BJ (cell line): ENCODE results near the gene MAP3K15. TPM values are rescaled to one million over a fixed set of nuclear protein-coding genes. Genes with fewer than 3 reads are reported as not detected.
A peak's percentile ranks its signal among the peaks of the same experiment; 100 is the strongest.

Experiments
- CTCF ChIA-PET: fragments of 350-600 bp; formaldehyde crosslinking; extraction: SDS; loops from one replicate; lab custom pipeline; 2021; ENCODE audit warnings: antibody characterized with exemption, inconsistent platforms; lab: Yijun Ruan, JAX
- POLR2A ChIA-PET: fragments of 300-600 bp; sonication (Branson Sonifier 250); formaldehyde crosslinking; extraction: SDS; loops from one replicate; lab custom pipeline; 2021; ENCODE audit warnings: antibody characterized with exemption; lab: Charles Lee
- DNase-seq: peaks from one replicate; pipeline ENCODE4 v3.0.0-alpha.2; 2011; ENCODE audit warnings: low read depth
- H3K27me3 ChIP-seq: 2 replicates; pipeline ENCODE4 v1.6.0; 2011; ENCODE audit warnings: low read length; ENCODE audit not compliant: control insufficient read depth, insufficient read depth
- H3K36me3 ChIP-seq: 2 replicates; pipeline ENCODE4 v1.5.1; 2011; ENCODE audit warnings: low read length; ENCODE audit not compliant: control insufficient read depth, insufficient read depth
- H3K4me3 ChIP-seq: 2 replicates; pipeline ENCODE4 v1.5.1; 2011; ENCODE audit warnings: low read depth, mild to moderate bottlenecking, control low read depth, low read length
- polyA plus RNA-seq: library from polyadenylated mRNA; depleted of rRNA; stranded (reverse); fragments of >200 nt; gene quantifications from 2 replicates; pipeline ENCODE4 v1.2.3, GENCODE V29; 2011
- TF ChIP-seq, protein P1 (sequence below): IDR thresholded peaks from 2 replicates; pipeline ENCODE4 v1.5.1; 2011; ENCODE audit warnings: low read depth, mild to moderate bottlenecking, control low read depth, inconsistent platforms, low read length, moderate library complexity; ENCODE audit not compliant: insufficient read depth

MAP3K15 gene
- polyA plus RNA-seq, 1 experiment = 0.04 TPM

GRCh38 chrX:19354625-19355024, 160.7 kb downstream of the MAP3K15 start:
- no peak overlapping the region for H3K4me3 ChIP-seq
- POLR2A ChIA-PET = no interaction called here
- no peak for DNase-seq
- CTCF ChIA-PET = no interaction called here
- peaks cover 9% of the 10 kb centered on the region for H3K36me3 ChIP-seq
- TF ChIP-seq, protein P1, sequence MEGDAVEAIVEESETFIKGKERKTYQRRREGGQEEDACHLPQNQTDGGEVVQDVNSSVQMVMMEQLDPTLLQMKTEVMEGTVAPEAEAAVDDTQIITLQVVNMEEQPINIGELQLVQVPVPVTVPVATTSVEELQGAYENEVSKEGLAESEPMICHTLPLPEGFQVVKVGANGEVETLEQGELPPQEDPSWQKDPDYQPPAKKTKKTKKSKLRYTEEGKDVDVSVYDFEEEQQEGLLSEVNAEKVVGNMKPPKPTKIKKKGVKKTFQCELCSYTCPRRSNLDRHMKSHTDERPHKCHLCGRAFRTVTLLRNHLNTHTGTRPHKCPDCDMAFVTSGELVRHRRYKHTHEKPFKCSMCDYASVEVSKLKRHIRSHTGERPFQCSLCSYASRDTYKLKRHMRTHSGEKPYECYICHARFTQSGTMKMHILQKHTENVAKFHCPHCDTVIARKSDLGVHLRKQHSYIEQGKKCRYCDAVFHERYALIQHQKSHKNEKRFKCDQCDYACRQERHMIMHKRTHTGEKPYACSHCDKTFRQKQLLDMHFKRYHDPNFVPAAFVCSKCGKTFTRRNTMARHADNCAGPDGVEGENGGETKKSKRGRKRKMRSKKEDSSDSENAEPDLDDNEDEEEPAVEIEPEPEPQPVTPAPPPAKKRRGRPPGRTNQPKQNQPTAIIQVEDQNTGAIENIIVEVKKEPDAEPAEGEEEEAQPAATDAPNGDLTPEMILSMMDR = no peak
- no peaks in the 10 kb centered on the region for H3K27me3 ChIP-seq

GRCh38 chrX:19350941-19351384, 164.3 kb downstream of the MAP3K15 start:
- ChIA-PET CTCF (no interaction called here), POLR2A (no interaction called here)
- no peaks in the 10 kb centered on the region for H3K27me3 ChIP-seq
- TF ChIP-seq, protein P1 = no peak
- H3K4me3 ChIP-seq = no peak overlapping the region
- peaks cover 8% of the 10 kb centered on the region for H3K36me3 ChIP-seq
- no peak for DNase-seq

DNA sequence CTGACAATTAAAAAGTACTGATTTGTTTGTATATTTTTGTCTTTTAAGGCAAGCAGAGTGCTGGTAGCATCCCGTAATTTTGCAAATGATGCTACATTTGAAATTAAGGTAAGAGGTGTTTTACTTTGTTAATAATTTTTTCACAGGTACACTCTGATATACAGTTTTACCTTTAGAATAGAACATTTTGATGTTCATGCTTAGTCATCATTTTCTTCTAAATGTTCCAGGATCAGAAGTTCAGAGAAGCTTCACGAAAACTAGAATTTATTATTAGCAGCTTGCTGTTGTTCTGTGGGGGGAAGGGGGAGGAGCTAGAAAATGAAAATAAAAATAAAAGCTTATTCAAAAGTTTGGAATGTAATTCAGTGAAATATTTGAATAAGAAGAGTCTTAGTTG, 166.0 kb downstream of the MAP3K15 start:
- H3K4me3 ChIP-seq = no peak overlapping the region
- TF ChIP-seq, protein P1 = no peak
- no peak for DNase-seq
- peaks cover 8% of the 10 kb centered on the region for H3K36me3 ChIP-seq
- POLR2A ChIA-PET = no interaction called here
- CTCF ChIA-PET = no interaction called here
- H3K27me3 ChIP-seq = no peaks in the 10 kb centered on the region

DNA sequence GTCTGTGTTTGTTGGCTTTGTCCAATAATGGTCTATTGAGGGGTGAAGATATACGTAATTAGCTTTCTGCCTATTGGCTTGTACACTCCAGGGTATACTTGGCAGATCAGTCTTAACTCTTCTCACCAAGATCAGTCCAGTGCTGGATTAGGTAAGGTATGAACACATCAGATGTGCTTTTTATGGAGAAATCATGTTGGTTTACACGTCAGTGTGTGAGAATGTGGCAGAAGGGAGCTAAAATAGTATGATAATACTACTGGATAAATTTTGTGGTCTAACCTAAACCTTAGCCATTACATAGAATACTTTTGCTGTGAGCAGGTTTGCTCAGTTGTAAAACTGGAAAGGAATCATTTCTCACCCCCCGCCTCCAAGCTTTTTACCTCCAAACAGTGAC, 167.4 kb downstream of the MAP3K15 start:
- Histone ChIP-seq H3K27me3 (no peaks in the 10 kb centered on the region), H3K4me3 (no peak overlapping the region), H3K36me3 (peaks cover 7% of the 10 kb centered on the region)
- TF ChIP-seq, protein P1 = no peak
- ChIA-PET CTCF (interaction anchor here (0.9 kb wide), 1 partner anchor 198 kb away, joined by 4 read pairs; no protein-coding TSS in a partner anchor), POLR2A (no interaction called here)
- no peak for DNase-seq

- Histone ChIP-seq H3K27me3 (no peaks in the 10 kb centered on the region), H3K4me3 (peak overlapping the region; percentile 77), H3K36me3 (no peaks in the 10 kb centered on the region)
- CTCF ChIA-PET = interaction anchor here (1.2 kb wide), 1 partner anchor 11 kb away, joined by 5 read pairs; no protein-coding TSS in a partner anchor
- no peak for DNase-seq
- TF ChIP-seq, protein P1 = no peak
- POLR2A ChIA-PET = interaction anchor here (0.6 kb wide), 1 partner anchor 562 kb away, joined by 3 read pairs; no protein-coding TSS in a partner anchor
These were observed 170.6 kb downstream of the MAP3K15 start for GRCh38 chrX:19344661-19345060.
